Measurements from ENCODE around the gene TMEM235.

Gene TMEM235

GRCh38 chr17:78253946-78254672 lies 22.7 kb downstream of the TMEM235 start:
- H3K27ac ChIP-seq (ENCODE audit: low read length) = peak overlapping the region; percentile 71
- H3K4me3 ChIP-seq (ENCODE audit: low read depth in 1 of 2, low read length in 2 of 2) = peak overlapping the region; percentile 38 to 84
- no peaks in the 10 kb centered on the region; the same call in 1 of the 2 replicates for H3K36me3 ChIP-seq (ENCODE audit: insufficient read depth, low read length)
- DNase-seq (peak; percentile 84), ATAC-seq (ENCODE audit: insufficient read depth, low read depth) (peak; percentile 60)
- no peaks in the 10 kb centered on the region for H3K27me3 ChIP-seq (ENCODE audit: insufficient read depth, low read length, poor library complexity)
- H3K79me2 ChIP-seq (ENCODE audit: insufficient read depth, low read length) = peaks cover 4% of the 10 kb centered on the region
- no peak for TF ChIP-seq EZH2 (IDR thresholded peaks at IDR 0.05; ENCODE audit: borderline replicate concordance, low read depth, low read length, severe bottlenecking)
- peaks cover 66% of the 10 kb centered on the region for H3K4me1 ChIP-seq (ENCODE audit: insufficient read depth, low read length)
- H4K20me1 ChIP-seq (ENCODE audit: insufficient read depth, low read length) = no peaks in the 10 kb centered on the region; the same call in 1 of the 2 replicates
- no peaks in the 10 kb centered on the region for H3K9me3 ChIP-seq (ENCODE audit: insufficient read depth, low read length, severe bottlenecking)
- H2AFZ ChIP-seq (ENCODE audit: low read depth, low read length) = peak overlapping the region; percentile 82
- peak overlapping the region; percentile 72 for H3K9ac ChIP-seq (ENCODE audit: low read depth, low read length)
- H3K4me2 ChIP-seq (ENCODE audit: insufficient read depth, low read length) = peak overlapping the region; percentile 98

- Histone ChIP-seq H3K36me3 (ENCODE audit: insufficient read depth, low read length) (no peaks in the 10 kb centered on the region; the same call in 1 of the 2 replicates), H3K4me1 (ENCODE audit: insufficient read depth, low read length) (peaks cover 75% of the 10 kb centered on the region), H3K79me2 (ENCODE audit: insufficient read depth, low read length) (peaks cover 4% of the 10 kb centered on the region), H3K4me3 (ENCODE audit: low read depth in 1 of 2, low read length in 2 of 2) (no peak overlapping the region), H3K27ac (ENCODE audit: low read length) (no peak overlapping the region), H3K9me3 (ENCODE audit: insufficient read depth, low read length, severe bottlenecking) (no peaks in the 10 kb centered on the region), H2AFZ (ENCODE audit: low read depth, low read length) (no peak overlapping the region), H4K20me1 (ENCODE audit: insufficient read depth, low read length) (no peaks in the 10 kb centered on the region; the same call in 1 of the 2 replicates), H3K27me3 (ENCODE audit: insufficient read depth, low read length, poor library complexity) (no peaks in the 10 kb centered on the region), H3K9ac (ENCODE audit: low read depth, low read length) (no peak overlapping the region), H3K4me2 (ENCODE audit: insufficient read depth, low read length) (0 out of 2 replicates have a peak overlapping the region, but pooled peaks have one; percentile 98)
- TF ChIP-seq EZH2 (IDR thresholded peaks at IDR 0.05; ENCODE audit: borderline replicate concordance, low read depth, low read length, severe bottlenecking) = no peak
- no peak for TF ChIP-seq CTCF (IDR thresholded peaks at IDR 0.05; ENCODE audit: borderline replicate concordance, extremely low read depth, low read length, poor library complexity, severe bottlenecking)
- ATAC-seq (ENCODE audit: insufficient read depth, low read depth) (no peak), DNase-seq (no peak)
These were observed 23.7 kb downstream of the TMEM235 start for GRCh38 chr17:78255029-78255656.

- Histone ChIP-seq H3K27ac (ENCODE audit: low read length) (no peak overlapping the region), H3K4me3 (ENCODE audit: low read depth in 1 of 2, low read length in 2 of 2) (no peak overlapping the region), H3K79me2 (ENCODE audit: insufficient read depth, low read length) (peaks cover 4% of the 10 kb centered on the region), H2AFZ (ENCODE audit: low read depth, low read length) (no peak overlapping the region), H3K4me2 (ENCODE audit: insufficient read depth, low read length) (no peak overlapping the region), H3K9me3 (ENCODE audit: insufficient read depth, low read length, severe bottlenecking) (no peaks in the 10 kb centered on the region), H3K36me3 (ENCODE audit: insufficient read depth, low read length) (no peaks in the 10 kb centered on the region; the same call in 1 of the 2 replicates), H3K4me1 (ENCODE audit: insufficient read depth, low read length) (peaks cover 68% of the 10 kb centered on the region), H4K20me1 (ENCODE audit: insufficient read depth, low read length) (no peaks in the 10 kb centered on the region; the same call in 1 of the 2 replicates), H3K27me3 (ENCODE audit: insufficient read depth, low read length, poor library complexity) (no peaks in the 10 kb centered on the region), H3K9ac (ENCODE audit: low read depth, low read length) (no peak overlapping the region)
- TF ChIP-seq CTCF (IDR thresholded peaks at IDR 0.05; ENCODE audit: borderline replicate concordance, extremely low read depth, low read length, poor library complexity, severe bottlenecking) (no peak), EZH2 (IDR thresholded peaks at IDR 0.05; ENCODE audit: borderline replicate concordance, low read depth, low read length, severe bottlenecking) (no peak)
- ATAC-seq (ENCODE audit: insufficient read depth, low read depth) (no peak), DNase-seq (no peak)
These were observed 24.7 kb downstream of the TMEM235 start for GRCh38 chr17:78255953-78256706.
